GM19452 (cell line): ENCODE measurements around the gene USP10.

Source experiments
- ATAC-seq: cut with Tn5 transposase; IDR thresholded peaks from one replicate; pipeline ENCODE4 v1.9.1; 2021; ENCODE audit not compliant: unreplicated experiment

USP10 gene

GRCh38 chr16:84699712-84700445 is at the start of gene USP10:
Gene USP10 (plus strand): TSS chr16:84700000. CDS start chr16:84700091, 91 bp downstream.
- ATAC-seq = peak; percentile 67

- no peak for ATAC-seq
Observed at GRCh38 chr16:84650062-84650991, 49.5 kb upstream of the USP10 start.

- ATAC-seq = no peak
Observed at GRCh38 chr16:84652566-84652965, 47.2 kb upstream of the USP10 start.

- ATAC-seq = no peak
Observed at GRCh38 chr16:84654238-84654637, 45.6 kb upstream of the USP10 start.

- no peak for ATAC-seq
Observed at GRCh38 chr16:84654998-84655397, 44.8 kb upstream of the USP10 start.

GRCh38 chr16:84656649-84657048 is 43.2 kb upstream of the USP10 start:
- no peak for ATAC-seq

- no peak for ATAC-seq
Observed at GRCh38 chr16:84657229-84657837, 42.5 kb upstream of the USP10 start.

- no peak for ATAC-seq
Observed at GRCh38 chr16:84658690-84659089, 41.1 kb upstream of the USP10 start.

GRCh38 chr16:84659656-84660300 is 40.0 kb upstream of the USP10 start:
- no peak for ATAC-seq

GRCh38 chr16:84660973-84661372 is 38.8 kb upstream of the USP10 start:
- no peak for ATAC-seq

- ATAC-seq = no peak
Observed at GRCh38 chr16:84661418-84662060, 38.3 kb upstream of the USP10 start.

- ATAC-seq = no peak
Observed at GRCh38 chr16:84662471-84662870, 37.3 kb upstream of the USP10 start.

GRCh38 chr16:84663433-84664101 is 36.2 kb upstream of the USP10 start:
- peak; percentile 90 for ATAC-seq

- ATAC-seq = no peak
Observed at GRCh38 chr16:84665359-84665758, 34.4 kb upstream of the USP10 start.

- no peak for ATAC-seq
Observed at GRCh38 chr16:84665843-84666242, 34.0 kb upstream of the USP10 start.

GRCh38 chr16:84667600-84668309 is 32.0 kb upstream of the USP10 start:
- no peak for ATAC-seq

GRCh38 chr16:84670063-84670462 is 29.7 kb upstream of the USP10 start:
- no peak for ATAC-seq

GRCh38 chr16:84672276-84673202 is 27.3 kb upstream of the USP10 start:
- no peak for ATAC-seq

GRCh38 chr16:84673203-84673535 is 26.6 kb upstream of the USP10 start:
- no peak for ATAC-seq
